Measurements from ENCODE around the gene ADCY2. TPM values are rescaled to one million over a fixed set of nuclear protein-coding genes. Genes with fewer than 3 reads are reported as not detected.

ADCY2 gene
- total RNA-seq, 2 experiments from 2014 or later = not detected

DNA sequence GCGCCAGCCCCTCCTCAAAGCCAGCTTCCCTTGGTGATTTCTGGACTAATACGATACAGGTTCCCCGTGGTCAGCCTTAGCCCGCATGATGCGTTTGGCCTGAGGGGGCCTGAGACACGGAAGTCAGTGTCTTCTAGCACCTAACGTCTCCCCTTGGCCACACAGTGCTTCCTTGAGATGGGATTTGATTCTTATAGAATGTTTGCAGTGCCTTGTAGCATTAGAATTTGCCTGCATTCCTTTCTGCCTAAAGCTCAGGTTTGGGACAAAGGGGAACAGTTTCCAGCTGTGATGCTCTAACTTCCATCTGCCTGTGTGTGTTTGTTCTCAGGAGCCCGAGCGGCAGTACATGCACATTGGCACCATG lies 420.6 kb downstream of the ADCY2 start:
- H3K27ac Mint-ChIP-seq = no peak overlapping the region
- CTCF ChIA-PET = interaction anchor here (0.9 to 2.3 kb wide), 12 partner anchors 8 to 1039 kb away, joined by 3 to 10 read pairs (median 4); no protein-coding TSS in a partner anchor
- no peaks in the 10 kb centered on the region for H3K36me3 Mint-ChIP-seq (ENCODE audit: low read depth)
- H3K9me3 Mint-ChIP-seq = no peaks in the 10 kb centered on the region
- H3K4me1 Mint-ChIP-seq (ENCODE audit: low read depth) = no peaks in the 10 kb centered on the region
- TF ChIP-seq, protein P1, sequence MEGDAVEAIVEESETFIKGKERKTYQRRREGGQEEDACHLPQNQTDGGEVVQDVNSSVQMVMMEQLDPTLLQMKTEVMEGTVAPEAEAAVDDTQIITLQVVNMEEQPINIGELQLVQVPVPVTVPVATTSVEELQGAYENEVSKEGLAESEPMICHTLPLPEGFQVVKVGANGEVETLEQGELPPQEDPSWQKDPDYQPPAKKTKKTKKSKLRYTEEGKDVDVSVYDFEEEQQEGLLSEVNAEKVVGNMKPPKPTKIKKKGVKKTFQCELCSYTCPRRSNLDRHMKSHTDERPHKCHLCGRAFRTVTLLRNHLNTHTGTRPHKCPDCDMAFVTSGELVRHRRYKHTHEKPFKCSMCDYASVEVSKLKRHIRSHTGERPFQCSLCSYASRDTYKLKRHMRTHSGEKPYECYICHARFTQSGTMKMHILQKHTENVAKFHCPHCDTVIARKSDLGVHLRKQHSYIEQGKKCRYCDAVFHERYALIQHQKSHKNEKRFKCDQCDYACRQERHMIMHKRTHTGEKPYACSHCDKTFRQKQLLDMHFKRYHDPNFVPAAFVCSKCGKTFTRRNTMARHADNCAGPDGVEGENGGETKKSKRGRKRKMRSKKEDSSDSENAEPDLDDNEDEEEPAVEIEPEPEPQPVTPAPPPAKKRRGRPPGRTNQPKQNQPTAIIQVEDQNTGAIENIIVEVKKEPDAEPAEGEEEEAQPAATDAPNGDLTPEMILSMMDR (IDR thresholded peaks at IDR 0.05) = peak; percentile 28
- H3K27me3 Mint-ChIP-seq = peaks cover 31% of the 10 kb centered on the region
- ATAC-seq (peak; percentile 17), DNase-seq (no peak)
- H3K4me3 Mint-ChIP-seq = no peak overlapping the region
- intact Hi-C loops (cut with micrococcal nuclease) = no loop called here
- POLR2A ChIA-PET = interaction anchor here (1.2 kb wide), 1 partner anchor 41 kb away, joined by 3 read pairs; no protein-coding TSS in a partner anchor

DNA sequence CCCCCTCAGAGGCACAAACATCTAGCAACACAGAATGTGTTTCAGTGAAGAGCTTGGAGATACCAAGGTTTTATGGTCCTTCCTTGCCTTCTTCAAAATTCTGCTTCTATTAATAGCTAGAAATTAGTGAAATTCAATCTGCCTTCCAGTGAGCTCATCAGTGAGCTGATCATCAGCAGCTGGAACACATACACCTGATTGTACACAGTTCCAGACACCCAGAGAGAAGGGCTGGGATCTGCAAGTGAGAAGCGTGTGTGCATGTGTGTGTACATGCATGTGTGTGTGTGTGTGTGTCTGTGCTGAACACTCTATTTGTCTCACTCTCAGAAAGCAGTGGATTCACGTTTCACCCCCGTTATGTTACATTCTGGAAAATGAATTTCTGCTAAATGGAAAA lies 426.5 kb downstream of the ADCY2 start:
- no peak overlapping the region for H3K27ac Mint-ChIP-seq
- ATAC-seq (no peak), DNase-seq (no peak)
- ChIA-PET POLR2A (no interaction called here), CTCF (interaction anchor here (1.2 to 1.5 kb wide), 2 partner anchors 9 to 18 kb away, joined by 3 to 4 read pairs; no protein-coding TSS in a partner anchor)
- no peaks in the 10 kb centered on the region for H3K9me3 Mint-ChIP-seq
- H3K27me3 Mint-ChIP-seq = peaks cover 17% of the 10 kb centered on the region
- H3K4me1 Mint-ChIP-seq (ENCODE audit: low read depth) = no peaks in the 10 kb centered on the region
- no peaks in the 10 kb centered on the region for H3K36me3 Mint-ChIP-seq (ENCODE audit: low read depth)
- TF ChIP-seq, protein P1 (IDR thresholded peaks at IDR 0.05) = no peak
- intact Hi-C loops (cut with micrococcal nuclease) = no loop called here
- H3K4me3 Mint-ChIP-seq = no peak overlapping the region

DNA sequence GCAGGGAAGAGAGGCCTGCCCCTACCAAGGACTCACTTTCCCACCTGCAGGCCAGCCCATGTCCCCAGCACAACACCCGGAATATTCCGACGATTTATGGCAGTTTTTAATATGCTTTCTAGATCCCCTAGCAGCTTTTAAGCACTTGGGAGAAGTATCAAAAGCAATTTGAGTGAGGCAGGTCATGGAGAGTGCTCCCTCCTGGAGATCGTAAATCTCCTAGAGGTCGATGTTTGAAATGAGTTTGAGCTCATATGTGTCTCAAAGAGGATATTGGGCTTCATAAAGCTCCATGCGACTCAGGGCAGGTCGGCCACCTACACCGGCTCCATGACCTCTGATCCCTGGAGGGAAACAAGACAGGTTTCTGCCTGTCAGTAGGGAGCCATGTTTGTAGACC lies 427.7 kb downstream of the ADCY2 start:
- DNase-seq = no peak
- H3K9me3 Mint-ChIP-seq = no peaks in the 10 kb centered on the region
- peaks cover 17% of the 10 kb centered on the region for H3K27me3 Mint-ChIP-seq
- intact Hi-C loops (cut with micrococcal nuclease) = no loop called here
- no peak overlapping the region for H3K4me3 Mint-ChIP-seq
- H3K27ac Mint-ChIP-seq = no peak overlapping the region
- TF ChIP-seq, protein P1 (IDR thresholded peaks at IDR 0.05) = no peak
- H3K36me3 Mint-ChIP-seq (ENCODE audit: low read depth) = no peaks in the 10 kb centered on the region
- no peak for ATAC-seq
- ChIA-PET POLR2A (no interaction called here), CTCF (interaction anchor here (1.4 kb wide), 1 partner anchor 8 kb away, joined by 5 read pairs; no protein-coding TSS in a partner anchor)
- H3K4me1 Mint-ChIP-seq (ENCODE audit: low read depth) = no peaks in the 10 kb centered on the region

DNA sequence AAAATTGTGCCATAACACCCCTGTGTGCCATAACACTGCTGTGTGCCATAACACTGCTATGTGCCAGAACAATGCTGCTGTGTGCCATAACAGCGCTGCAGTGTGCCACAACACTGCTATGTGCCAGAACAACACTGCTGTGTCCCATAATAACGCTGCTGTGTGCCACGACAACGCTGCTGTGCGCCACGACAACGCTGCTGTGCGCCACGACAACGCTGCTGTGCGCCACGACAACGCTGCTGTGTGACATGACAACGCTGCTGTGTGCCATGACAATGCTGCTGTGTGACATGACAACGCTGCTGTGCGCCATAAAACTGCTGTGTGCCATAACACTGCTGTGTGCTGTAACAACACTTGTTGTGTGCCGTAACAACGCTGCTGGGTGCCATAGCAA lies 429.1 kb downstream of the ADCY2 start:
- H3K4me3 Mint-ChIP-seq = no peak overlapping the region
- H3K27me3 Mint-ChIP-seq = peaks cover 14% of the 10 kb centered on the region
- TF ChIP-seq, protein P1 (IDR thresholded peaks at IDR 0.05) = no peak
- H3K9me3 Mint-ChIP-seq = no peaks in the 10 kb centered on the region
- H3K27ac Mint-ChIP-seq = no peak overlapping the region
- no peak for DNase-seq
- ChIA-PET CTCF (no interaction called here), POLR2A (no interaction called here)
- H3K36me3 Mint-ChIP-seq (ENCODE audit: low read depth) = no peaks in the 10 kb centered on the region
- intact Hi-C loops (cut with micrococcal nuclease) = no loop called here
- no peak for ATAC-seq
- no peaks in the 10 kb centered on the region for H3K4me1 Mint-ChIP-seq (ENCODE audit: low read depth)

DNA sequence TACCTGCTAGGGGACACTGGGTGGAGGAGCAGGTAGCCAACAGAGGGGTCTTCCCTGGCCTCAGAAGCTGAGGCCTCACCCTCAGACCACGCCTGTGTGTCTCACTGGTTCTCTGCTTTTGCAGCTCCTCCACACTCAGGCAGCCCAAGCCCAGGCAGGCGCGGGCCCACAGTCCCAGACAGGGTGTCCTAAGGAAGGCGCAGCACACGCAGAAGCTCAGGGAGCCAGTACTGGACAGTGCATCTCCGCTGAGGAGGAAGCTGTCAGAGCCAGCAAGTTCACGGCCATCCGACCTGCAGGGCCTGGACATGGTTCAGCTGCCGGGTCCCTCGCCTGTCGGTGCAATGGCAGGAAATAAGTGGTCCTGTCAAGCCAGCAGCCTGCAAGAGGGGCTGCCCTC lies 429.7 kb downstream of the ADCY2 start:
- DNase-seq (no peak), ATAC-seq (no peak)
- TF ChIP-seq, protein P1 (IDR thresholded peaks at IDR 0.05) = no peak
- Mint-ChIP-seq H3K36me3 (ENCODE audit: low read depth) (no peaks in the 10 kb centered on the region), H3K4me3 (no peak overlapping the region), H3K9me3 (no peaks in the 10 kb centered on the region), H3K27ac (no peak overlapping the region), H3K27me3 (peaks cover 14% of the 10 kb centered on the region), H3K4me1 (ENCODE audit: low read depth) (no peaks in the 10 kb centered on the region)
- ChIA-PET CTCF (no interaction called here), POLR2A (no interaction called here)
- intact Hi-C loops (cut with micrococcal nuclease) = no loop called here

Data from activated CD8-positive, alpha-beta T cell treated with anti-CD3 and anti-CD28 coated beads for 36 hours (primary cell).